Vagina (tissue), 2 donors: ENCODE results near the gene SUSD1.

Source experiments
- POLR2AphosphoS5 ChIP-seq, 2 donors: sonication (generic); formaldehyde crosslinking; IDR thresholded peaks; one replicate each; pipeline ENCODE4 v1.9.0; 2017; ENCODE audit warnings: antibody characterized with exemption in 2 of 2, mild to moderate bottlenecking in 2 of 2, low read depth in 1 of 2; ENCODE audit not compliant: insufficient read depth in 1 of 2
- TF ChIP-seq, protein P1 (sequence below), 3 experiments: fragments of 450-650 bp in 2 of 3; fragments of 200-600 bp in 1 of 3; sonication (generic) in 1 of 3; IDR thresholded peaks; one replicate each; pipeline ENCODE4 v1.5.1; 2017 to 2019; ENCODE audit warnings: antibody characterized with exemption in 3 of 3, mild to moderate bottlenecking in 2 of 3, moderate library complexity in 2 of 3

DNA sequence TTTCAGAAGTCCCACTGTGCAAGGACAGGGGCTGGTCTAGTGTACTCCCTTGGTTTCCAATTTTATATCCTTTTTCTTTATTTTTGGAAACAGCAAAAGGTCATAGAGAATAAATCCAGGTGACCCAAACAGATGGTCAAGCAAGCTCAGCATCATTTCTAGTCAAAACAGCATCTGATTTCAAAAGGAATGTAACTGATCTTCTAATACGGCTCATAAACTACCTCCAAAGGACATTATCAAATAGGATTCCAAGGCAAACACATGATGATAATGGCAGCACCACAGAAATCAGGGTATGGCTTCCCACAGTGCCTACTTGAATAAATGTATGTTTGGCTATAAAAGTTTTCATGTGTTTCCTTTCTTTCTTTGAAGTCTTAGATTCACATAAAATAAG is 57.1 kb downstream of the SUSD1 start:
- TF ChIP-seq, protein P1, sequence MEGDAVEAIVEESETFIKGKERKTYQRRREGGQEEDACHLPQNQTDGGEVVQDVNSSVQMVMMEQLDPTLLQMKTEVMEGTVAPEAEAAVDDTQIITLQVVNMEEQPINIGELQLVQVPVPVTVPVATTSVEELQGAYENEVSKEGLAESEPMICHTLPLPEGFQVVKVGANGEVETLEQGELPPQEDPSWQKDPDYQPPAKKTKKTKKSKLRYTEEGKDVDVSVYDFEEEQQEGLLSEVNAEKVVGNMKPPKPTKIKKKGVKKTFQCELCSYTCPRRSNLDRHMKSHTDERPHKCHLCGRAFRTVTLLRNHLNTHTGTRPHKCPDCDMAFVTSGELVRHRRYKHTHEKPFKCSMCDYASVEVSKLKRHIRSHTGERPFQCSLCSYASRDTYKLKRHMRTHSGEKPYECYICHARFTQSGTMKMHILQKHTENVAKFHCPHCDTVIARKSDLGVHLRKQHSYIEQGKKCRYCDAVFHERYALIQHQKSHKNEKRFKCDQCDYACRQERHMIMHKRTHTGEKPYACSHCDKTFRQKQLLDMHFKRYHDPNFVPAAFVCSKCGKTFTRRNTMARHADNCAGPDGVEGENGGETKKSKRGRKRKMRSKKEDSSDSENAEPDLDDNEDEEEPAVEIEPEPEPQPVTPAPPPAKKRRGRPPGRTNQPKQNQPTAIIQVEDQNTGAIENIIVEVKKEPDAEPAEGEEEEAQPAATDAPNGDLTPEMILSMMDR (IDR thresholded peaks at IDR 0.05): no peak
- TF ChIP-seq POLR2AphosphoS5 (IDR thresholded peaks at IDR 0.05; ENCODE audit: insufficient read depth in 1 of 2, low read depth in 1 of 2): no peak
